ENCODE measurements around the gene STIM2.

Gene STIM2

DNA sequence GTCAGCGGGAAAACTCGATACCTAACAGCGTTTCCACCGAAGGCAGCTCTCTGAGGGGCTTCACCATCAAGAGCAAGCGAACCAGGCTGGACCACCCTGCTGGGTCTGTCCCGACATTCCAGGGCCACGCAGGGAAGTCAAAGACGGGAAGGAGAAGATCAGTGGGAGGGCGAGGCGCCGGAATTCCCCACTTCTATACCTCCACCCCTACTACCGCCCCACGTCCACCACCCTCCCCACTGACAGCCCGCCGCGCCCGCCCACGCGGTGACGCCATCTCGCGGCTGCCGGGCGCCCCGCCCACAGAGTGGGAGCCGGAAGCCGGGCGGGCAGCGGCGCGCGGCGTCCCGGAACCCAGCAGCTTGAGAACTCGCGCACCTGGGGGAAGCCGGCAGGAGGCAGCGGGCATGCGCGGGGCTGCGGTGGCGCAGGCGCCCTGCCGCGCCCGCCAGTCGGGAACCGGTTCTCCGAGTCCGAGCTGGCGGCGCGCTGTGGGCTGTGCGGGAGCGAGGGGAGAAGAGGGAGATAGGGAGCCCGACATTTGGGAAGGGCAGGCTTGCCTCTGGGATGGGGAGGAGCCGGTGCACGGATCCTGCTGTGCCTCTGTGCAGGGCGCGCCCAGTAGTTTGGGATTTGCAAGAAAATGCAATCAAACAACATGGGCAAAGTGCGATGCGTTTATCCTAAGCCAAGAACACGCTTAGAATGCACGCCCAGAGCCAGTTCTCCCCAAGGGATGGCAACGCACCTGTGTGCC is 3.2 kb upstream of the STIM2 start:
- Mint-ChIP-seq H3K27me3 (ENCODE audit: low read depth) (no peaks in the 10 kb centered on the region), H3K36me3 (ENCODE audit: low read depth) (no peaks in the 10 kb centered on the region), H3K27ac (peak overlapping the region; percentile 91 to 99 (median 94)), H3K4me1 (peaks cover 35% of the 10 kb centered on the region), H3K4me3 (peak overlapping the region; percentile 91 to 94 (median 93)), H3K9me3 (no peaks in the 10 kb centered on the region)
- TF ChIP-seq, protein P1, sequence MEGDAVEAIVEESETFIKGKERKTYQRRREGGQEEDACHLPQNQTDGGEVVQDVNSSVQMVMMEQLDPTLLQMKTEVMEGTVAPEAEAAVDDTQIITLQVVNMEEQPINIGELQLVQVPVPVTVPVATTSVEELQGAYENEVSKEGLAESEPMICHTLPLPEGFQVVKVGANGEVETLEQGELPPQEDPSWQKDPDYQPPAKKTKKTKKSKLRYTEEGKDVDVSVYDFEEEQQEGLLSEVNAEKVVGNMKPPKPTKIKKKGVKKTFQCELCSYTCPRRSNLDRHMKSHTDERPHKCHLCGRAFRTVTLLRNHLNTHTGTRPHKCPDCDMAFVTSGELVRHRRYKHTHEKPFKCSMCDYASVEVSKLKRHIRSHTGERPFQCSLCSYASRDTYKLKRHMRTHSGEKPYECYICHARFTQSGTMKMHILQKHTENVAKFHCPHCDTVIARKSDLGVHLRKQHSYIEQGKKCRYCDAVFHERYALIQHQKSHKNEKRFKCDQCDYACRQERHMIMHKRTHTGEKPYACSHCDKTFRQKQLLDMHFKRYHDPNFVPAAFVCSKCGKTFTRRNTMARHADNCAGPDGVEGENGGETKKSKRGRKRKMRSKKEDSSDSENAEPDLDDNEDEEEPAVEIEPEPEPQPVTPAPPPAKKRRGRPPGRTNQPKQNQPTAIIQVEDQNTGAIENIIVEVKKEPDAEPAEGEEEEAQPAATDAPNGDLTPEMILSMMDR (IDR thresholded peaks at IDR 0.05; ENCODE audit: unreplicated experiment in 3 of 3): no peak

DNA sequence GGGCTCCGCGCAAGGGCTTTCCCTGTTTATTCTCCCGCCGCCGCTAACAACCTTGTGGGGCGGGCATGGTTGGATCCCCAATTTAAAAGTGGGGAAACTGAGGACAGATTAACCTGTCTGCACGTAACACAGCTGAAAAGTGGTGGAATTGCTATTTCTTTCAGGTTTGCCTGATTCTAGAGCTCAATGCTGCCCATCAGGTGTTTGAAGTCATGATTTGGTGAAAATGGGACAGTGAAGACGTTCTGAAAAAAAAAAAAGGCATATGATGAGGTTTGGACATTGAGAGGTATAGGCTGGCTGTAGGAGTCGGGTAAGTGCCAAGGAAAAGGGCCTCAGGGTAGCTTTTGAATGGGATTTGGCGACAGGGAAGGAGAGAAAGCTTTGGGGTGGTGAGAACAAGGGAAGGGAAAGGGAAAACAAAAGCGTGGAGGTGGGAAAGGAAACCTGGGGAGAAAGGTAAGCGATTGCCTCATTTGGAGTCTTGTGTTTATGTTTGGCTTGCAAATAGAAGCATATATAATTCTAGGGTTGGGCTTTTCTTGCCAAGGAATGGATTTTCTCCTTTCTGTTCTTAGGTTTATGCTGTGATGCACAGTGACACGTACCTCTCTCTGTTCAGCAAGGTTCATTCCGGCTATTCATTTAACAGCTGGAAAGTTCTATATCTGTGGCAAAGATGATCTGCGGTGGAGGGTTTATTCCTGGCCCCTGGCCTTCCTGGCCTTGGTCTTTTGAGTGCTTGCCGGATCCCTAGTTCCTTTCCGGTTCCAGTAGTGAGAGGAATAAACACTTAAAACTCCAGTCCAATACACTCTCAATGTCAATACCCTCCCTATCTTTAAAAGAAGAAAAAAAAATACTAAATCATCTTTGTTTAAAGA is 2.4 kb upstream of the STIM2 start:
- TF ChIP-seq, protein P1 (IDR thresholded peaks at IDR 0.05; ENCODE audit: unreplicated experiment in 3 of 3): no peak
- peaks cover 41% of the 10 kb centered on the region for H3K4me1 Mint-ChIP-seq
- H3K27me3 Mint-ChIP-seq (ENCODE audit: low read depth): no peaks in the 10 kb centered on the region
- no peaks in the 10 kb centered on the region for H3K36me3 Mint-ChIP-seq (ENCODE audit: low read depth)
- no peaks in the 10 kb centered on the region for H3K9me3 Mint-ChIP-seq
- H3K4me3 Mint-ChIP-seq: peak overlapping the region; percentile 91 to 94 (median 93)
- H3K27ac Mint-ChIP-seq: peak overlapping the region; percentile 91 to 94 (median 92)

DNA sequence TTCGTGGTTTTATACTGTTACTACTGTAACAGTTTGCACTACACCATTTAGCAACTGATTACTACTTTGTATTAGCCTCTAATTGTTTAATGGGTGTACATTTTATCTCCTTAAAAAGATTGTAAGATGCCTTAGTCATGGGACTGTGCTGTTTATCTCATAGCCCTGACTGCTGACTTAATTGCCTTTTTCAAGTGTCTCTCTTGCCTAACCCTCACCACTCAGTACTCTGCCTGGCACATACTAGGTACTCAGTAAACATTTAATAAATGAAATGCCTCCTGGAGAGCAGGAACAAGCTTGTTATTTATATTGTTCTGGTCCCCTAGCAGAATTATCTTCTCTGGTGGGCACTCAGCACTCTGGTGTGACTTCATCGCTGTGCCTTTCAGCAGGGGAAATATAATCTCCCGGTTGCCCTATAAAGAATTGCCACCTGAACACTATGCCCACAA is 1.7 kb upstream of the STIM2 start:
- Mint-ChIP-seq H3K9me3 (no peaks in the 10 kb centered on the region), H3K27ac (peak overlapping the region; percentile 91 to 94 (median 92)), H3K4me1 (peaks cover 48% of the 10 kb centered on the region), H3K36me3 (ENCODE audit: low read depth) (no peaks in the 10 kb centered on the region), H3K27me3 (ENCODE audit: low read depth) (no peaks in the 10 kb centered on the region), H3K4me3 (peak overlapping the region; percentile 91 to 94 (median 93))
- TF ChIP-seq, protein P1 (IDR thresholded peaks at IDR 0.05; ENCODE audit: unreplicated experiment in 3 of 3): no peak

DNA sequence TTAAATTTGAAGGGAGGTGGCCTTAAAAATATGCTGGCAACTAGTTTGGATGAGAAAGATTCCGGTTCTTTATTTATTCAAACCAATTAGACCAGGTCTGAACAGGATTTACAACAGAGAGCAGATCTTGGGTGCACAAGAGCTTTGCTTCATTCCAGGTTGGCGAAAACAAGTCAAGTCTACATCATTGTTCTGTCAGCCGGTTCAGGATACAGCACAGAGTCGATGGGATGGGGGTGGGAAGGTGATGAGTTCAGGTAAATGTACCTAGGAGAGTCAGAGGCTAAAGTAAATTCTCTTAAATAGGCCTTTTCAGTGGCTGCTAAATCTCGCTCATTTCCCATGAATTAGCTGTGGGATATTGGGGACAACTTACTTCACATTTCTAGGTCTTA is 882 bp upstream of the STIM2 start:
- H3K36me3 Mint-ChIP-seq (ENCODE audit: low read depth): no peaks in the 10 kb centered on the region
- H3K27me3 Mint-ChIP-seq (ENCODE audit: low read depth): no peaks in the 10 kb centered on the region
- peak overlapping the region; percentile 91 to 94 (median 92) for H3K27ac Mint-ChIP-seq
- no peaks in the 10 kb centered on the region for H3K9me3 Mint-ChIP-seq
- H3K4me3 Mint-ChIP-seq: peak overlapping the region; percentile 91 to 94 (median 93)
- H3K4me1 Mint-ChIP-seq: peaks cover 52% of the 10 kb centered on the region
- TF ChIP-seq, protein P1 (IDR thresholded peaks at IDR 0.05; ENCODE audit: unreplicated experiment in 3 of 3): no peak

DNA sequence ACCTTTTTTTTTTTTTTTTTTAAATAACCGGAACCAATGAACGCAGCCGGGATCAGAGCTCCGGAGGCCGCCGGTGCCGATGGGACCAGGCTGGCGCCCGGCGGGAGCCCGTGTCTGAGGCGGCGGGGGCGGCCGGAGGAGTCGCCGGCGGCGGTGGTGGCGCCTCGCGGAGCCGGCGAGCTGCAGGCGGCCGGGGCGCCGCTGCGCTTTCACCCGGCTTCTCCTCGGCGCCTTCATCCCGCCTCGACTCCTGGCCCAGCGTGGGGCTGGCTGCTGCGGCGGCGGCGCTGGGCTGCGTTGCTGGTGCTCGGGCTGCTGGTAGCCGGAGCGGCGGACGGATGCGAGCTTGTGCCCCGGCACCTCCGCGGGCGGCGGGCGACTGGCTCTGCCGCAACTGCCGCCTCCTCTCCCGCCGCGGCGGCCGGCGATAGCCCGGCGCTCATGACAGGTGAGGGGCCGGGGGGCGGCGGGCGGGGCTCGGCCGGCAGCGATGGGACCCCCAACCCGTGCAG is 337 bp downstream of the STIM2 start:
- peak overlapping the region; percentile 94 to 98 (median 95) for H3K4me3 Mint-ChIP-seq

More for the DNA sequence above, 337 bp downstream of the STIM2 start:
- peaks cover 57% of the 10 kb centered on the region for H3K4me1 Mint-ChIP-seq
- no peaks in the 10 kb centered on the region for H3K27me3 Mint-ChIP-seq (ENCODE audit: low read depth)
- H3K9me3 Mint-ChIP-seq: no peaks in the 10 kb centered on the region
- peak overlapping the region; percentile 91 to 97 (median 93) for H3K27ac Mint-ChIP-seq
- TF ChIP-seq, protein P1 (IDR thresholded peaks at IDR 0.05; ENCODE audit: unreplicated experiment in 3 of 3): no peak
- H3K36me3 Mint-ChIP-seq (ENCODE audit: low read depth): no peaks in the 10 kb centered on the region
